Neural cell (in vitro differentiated cells): ENCODE measurements around the gene RNF128. TPM values are rescaled to one million over a fixed set of nuclear protein-coding genes. Genes with fewer than 3 reads are reported as not detected.

Source experiments
- H2AFZ ChIP-seq: fragments of 200-600, 300-800 bp; sonication (generic), shearing (Covaris generic); 2 replicates; pipeline ENCODE4 v1.6.0; 2014; ENCODE audit warnings: low read depth, mild to moderate bottlenecking, antibody characterized with exemption, low read length, moderate library complexity
- H3F3A ChIP-seq: fragments of 200-600 bp; shearing (Covaris generic); 2 replicates; pipeline ENCODE4 v1.6.1; 2016; ENCODE audit warnings: mild to moderate bottlenecking, moderate library complexity, mixed read lengths, antibody characterized with exemption, low read length; ENCODE audit not compliant: insufficient read depth, poor library complexity, severe bottlenecking
- H3K27ac ChIP-seq: fragments of 200-600, 300-800 bp; sonication (generic), shearing (Covaris generic); 2 replicates; pipeline ENCODE4 v1.5.1; 2014; ENCODE audit warnings: mild to moderate bottlenecking, low read length, moderate library complexity
- H3K27me3 ChIP-seq: fragments of 300-800, 200-600 bp; sonication (generic), shearing (Covaris generic); 2 replicates; pipeline ENCODE4 v1.6.0; 2014; ENCODE audit warnings: mild to moderate bottlenecking, low read depth, low read length, moderate library complexity; ENCODE audit not compliant: insufficient read depth
- H3K36me3 ChIP-seq: fragments of 300-800, 200-600 bp; sonication (generic), shearing (Covaris generic); 2 replicates; pipeline ENCODE4 v1.5.1; 2014; ENCODE audit warnings: mild to moderate bottlenecking, antibody characterized with exemption, low read length, moderate library complexity; ENCODE audit not compliant: insufficient read depth
- H3K4me2 ChIP-seq: fragments of 300-800, 200-600 bp; sonication (generic), shearing (Covaris generic); 2 replicates; pipeline ENCODE4 v1.6.0; 2014; ENCODE audit warnings: mild to moderate bottlenecking, low read length
- H3K4me3 ChIP-seq: fragments of 300-800, 200-600 bp; sonication (generic), shearing (Covaris generic); 2 replicates; pipeline ENCODE4 v1.5.1; 2014; ENCODE audit warnings: mild to moderate bottlenecking, low read length, moderate library complexity
- H3K79me2 ChIP-seq: fragments of 200-600 bp; shearing (Covaris generic); replicated peaks from 2 replicates; pipeline ENCODE4 v1.6.0; 2014; ENCODE audit warnings: mild to moderate bottlenecking, low read length, moderate library complexity; ENCODE audit not compliant: insufficient read depth
- H3K9ac ChIP-seq: fragments of 300-800, 200-600 bp; sonication (generic), shearing (Covaris generic); 2 replicates; pipeline ENCODE4 v1.6.1; 2016; ENCODE audit warnings: mild to moderate bottlenecking, low read length, mixed read lengths
- H3K9me2 ChIP-seq: fragments of 200-600 bp; shearing (Covaris generic); 2 replicates; pipeline ENCODE4 v1.6.1; 2016; ENCODE audit warnings: mild to moderate bottlenecking, low read length, mixed read lengths; ENCODE audit not compliant: insufficient read depth
- H3K9me3 ChIP-seq: fragments of 200-600, 300-800 bp; sonication (generic), shearing (Covaris generic); 2 replicates; pipeline ENCODE4 v1.6.1; 2016; ENCODE audit warnings: mild to moderate bottlenecking, mixed run types, low read length, moderate library complexity, mixed read lengths
- H4K20me1 ChIP-seq: fragments of 200-600 bp; shearing (Covaris generic); 2 replicates; pipeline ENCODE4 v1.6.1; 2016; ENCODE audit warnings: mild to moderate bottlenecking, mixed run types; ENCODE audit not compliant: insufficient read depth
- CTCF ChIP-seq: fragments of 450-650 bp; IDR thresholded peaks from 2 replicates; pipeline ENCODE4 v1.5.1; 2014; ENCODE audit warnings: antibody characterized with exemption, mild to moderate bottlenecking, moderate library complexity; ENCODE audit not compliant: poor library complexity, severe bottlenecking
- EP300 ChIP-seq: fragments of 450-650 bp; conservative IDR thresholded peaks from 2 replicates; pipeline ENCODE4 v1.6.1; 2014; ENCODE audit warnings: antibody characterized with exemption, mild to moderate bottlenecking, moderate library complexity; ENCODE audit not compliant: poor library complexity, severe bottlenecking
- EZH2 ChIP-seq: fragments of 200-600, 300-800 bp; shearing (Covaris generic), sonication (generic); IDR thresholded peaks from 2 replicates; pipeline ENCODE4 v1.6.1; 2014; ENCODE audit warnings: antibody characterized with exemption, low read length, borderline replicate concordance, mild to moderate bottlenecking; ENCODE audit not compliant: insufficient read depth, poor library complexity, severe bottlenecking
- MXI1 ChIP-seq: fragments of 450-650 bp; conservative IDR thresholded peaks from 2 replicates; pipeline ENCODE4 v1.6.1; 2014; ENCODE audit warnings: antibody characterized with exemption, mild to moderate bottlenecking; ENCODE audit not compliant: poor library complexity, severe bottlenecking
- POLR2AphosphoS5 ChIP-seq: IDR thresholded peaks from 2 replicates; pipeline ENCODE4 v1.6.1; 2012
- RAD21 ChIP-seq: fragments of 450-650 bp; conservative IDR thresholded peaks from 2 replicates; pipeline ENCODE4 v1.6.1; 2014; ENCODE audit warnings: antibody characterized with exemption, mild to moderate bottlenecking, moderate library complexity
- REST ChIP-seq: IDR thresholded peaks from 2 replicates; pipeline ENCODE4 v1.6.1; 2012; ENCODE audit warnings: borderline replicate concordance
- TAF1 ChIP-seq: IDR thresholded peaks from 2 replicates; pipeline ENCODE4 v1.6.1; 2012; ENCODE audit warnings: low read depth
- polyA plus RNA-seq: library from polyadenylated mRNA; depleted of rRNA; stranded (reverse); fragments of >200 nt; gene quantifications from 2 replicates; pipeline ENCODE4 v1.2.3, GENCODE V29; 2014

Gene RNF128
- polyA plus RNA-seq, 1 donor from 2014 or later = 0.72 TPM

DNA sequence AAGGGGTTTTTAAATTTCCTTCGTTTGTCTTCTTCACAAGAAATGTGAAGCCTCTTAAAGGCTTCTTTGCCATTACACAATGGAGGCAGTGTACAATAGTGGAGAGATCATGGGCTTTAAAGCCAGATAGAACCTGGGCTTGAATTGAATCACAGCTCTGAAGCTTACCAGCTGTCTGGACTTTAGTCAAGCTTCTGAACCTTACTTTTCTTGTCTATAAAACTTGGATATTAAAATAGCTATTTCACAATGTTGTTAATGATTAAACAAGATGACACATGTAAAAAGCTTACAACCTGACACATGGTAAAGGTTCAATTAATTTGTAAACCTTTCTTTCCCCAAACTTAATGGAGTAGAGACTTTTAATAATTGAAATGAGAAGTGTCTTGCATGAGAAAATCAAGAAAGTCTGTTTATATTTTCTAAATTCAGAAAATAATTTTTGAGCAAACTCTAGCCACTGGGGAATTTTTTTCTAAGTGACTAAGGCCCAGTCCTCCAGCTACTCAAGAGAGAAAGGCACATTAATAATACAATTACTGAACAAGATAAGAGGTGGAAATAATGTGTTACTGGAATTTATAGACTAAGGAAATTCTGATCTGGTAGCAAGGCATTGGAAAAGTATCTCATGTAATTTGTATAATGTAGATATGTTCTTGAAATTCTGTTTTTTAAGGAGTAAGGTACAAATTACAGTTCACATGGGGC, 54.3 kb downstream of the RNF128 start:
- Histone ChIP-seq H3K9me2 (no peaks in the 10 kb centered on the region), H4K20me1 (no peaks in the 10 kb centered on the region), H3K9ac (no peak overlapping the region), H3K27ac (no peak overlapping the region), H3F3A (no peaks in the 10 kb centered on the region), H3K36me3 (no peaks in the 10 kb centered on the region), H3K4me3 (no peak overlapping the region), H3K9me3 (no peaks in the 10 kb centered on the region), H3K79me2 (no peaks in the 10 kb centered on the region), H3K27me3 (no peaks in the 10 kb centered on the region), H2AFZ (no peak overlapping the region), H3K4me2 (no peak overlapping the region)
- TF ChIP-seq REST = no peak

- Histone ChIP-seq H4K20me1 (no peaks in the 10 kb centered on the region), H3K4me3 (no peak overlapping the region), H2AFZ (no peak overlapping the region), H3K4me2 (no peak overlapping the region), H3K9ac (no peak overlapping the region), H3K36me3 (no peaks in the 10 kb centered on the region), H3F3A (no peaks in the 10 kb centered on the region), H3K27me3 (no peaks in the 10 kb centered on the region), H3K79me2 (no peaks in the 10 kb centered on the region), H3K27ac (no peak overlapping the region), H3K9me3 (no peaks in the 10 kb centered on the region), H3K9me2 (no peaks in the 10 kb centered on the region)
- TF ChIP-seq EZH2 = no peak
- no peak for TF ChIP-seq MXI1
- TF ChIP-seq POLR2AphosphoS5 = no peak
- no peak for TF ChIP-seq RAD21
- no peak for TF ChIP-seq TAF1
- no peak for TF ChIP-seq EP300
- no peak for TF ChIP-seq REST
- no peak for TF ChIP-seq CTCF
These were observed 57.2 kb downstream of the RNF128 start for GRCh38 chrX:106783716-106784115.
